Esophagus muscularis mucosa (tissue), 3 donors: ENCODE results near the gene HIPK4.

ENCODE experiments used
- CTCF ChIP-seq, 3 experiments: fragments of 200-600 bp in 2 of 3; fragments of 450-650 bp in 1 of 3; sonication (generic) in 2 of 3; IDR thresholded peaks; one replicate each; pipeline ENCODE4 v1.5.1; 2017 to 2019; ENCODE audit warnings: antibody characterized with exemption in 3 of 3, mild to moderate bottlenecking in 2 of 3, moderate library complexity in 1 of 3
- POLR2AphosphoS5 ChIP-seq, 2 donors: sonication (generic); formaldehyde crosslinking; IDR thresholded peaks; one replicate each; pipeline ENCODE4 v1.6.1; 2017; ENCODE audit warnings: antibody characterized with exemption in 2 of 2

GRCh38 chr19:40389404-40390083 is 437 bp downstream of the HIPK4 start:
- TF ChIP-seq CTCF (IDR thresholded peaks at IDR 0.05), result no peak
- TF ChIP-seq POLR2AphosphoS5 (IDR thresholded peaks at IDR 0.05), result no peak
